OCI-M2 (cell line): ENCODE measurements around the gene OR1N2.
"Not testable (repeated sequence)": the region's sequence is repeated elsewhere in the genome, so short reads cannot be mapped to it uniquely, and the experiment has no call there.

Experiments
- DNase-seq: peaks from one replicate; lab custom pipeline; 2025; ENCODE audit not compliant: unreplicated experiment; lab: John Stamatoyannopoulos, UW

OR1N2 gene, protein sequence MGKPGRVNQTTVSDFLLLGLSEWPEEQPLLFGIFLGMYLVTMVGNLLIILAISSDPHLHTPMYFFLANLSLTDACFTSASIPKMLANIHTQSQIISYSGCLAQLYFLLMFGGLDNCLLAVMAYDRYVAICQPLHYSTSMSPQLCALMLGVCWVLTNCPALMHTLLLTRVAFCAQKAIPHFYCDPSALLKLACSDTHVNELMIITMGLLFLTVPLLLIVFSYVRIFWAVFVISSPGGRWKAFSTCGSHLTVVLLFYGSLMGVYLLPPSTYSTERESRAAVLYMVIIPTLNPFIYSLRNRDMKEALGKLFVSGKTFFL

DNA sequence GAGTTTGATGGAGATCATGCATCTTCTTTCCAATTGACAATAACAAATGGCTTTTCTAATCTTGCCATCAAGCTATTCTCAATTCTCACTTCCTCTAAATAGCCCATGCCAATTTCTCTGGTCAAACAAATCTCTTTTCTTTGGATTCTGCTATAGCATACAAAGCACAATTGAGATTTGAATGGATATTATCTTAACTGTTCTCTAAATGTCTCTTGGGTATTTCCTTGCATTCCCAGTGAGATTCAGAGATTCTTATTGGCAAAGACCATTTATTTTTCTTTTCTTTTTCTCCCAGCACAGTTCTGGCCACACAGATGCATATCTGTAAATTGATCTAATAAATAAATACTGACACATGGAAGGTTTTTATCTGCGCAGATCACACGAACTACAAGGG lies at the start of gene OR1N2:
Gene OR1N2, plus strand, starts transcription at position 301 of the 400 bp plus-strand sequence. CDS start 100 bp downstream, outside the sequence.
- DNase-seq: no peak

DNA sequence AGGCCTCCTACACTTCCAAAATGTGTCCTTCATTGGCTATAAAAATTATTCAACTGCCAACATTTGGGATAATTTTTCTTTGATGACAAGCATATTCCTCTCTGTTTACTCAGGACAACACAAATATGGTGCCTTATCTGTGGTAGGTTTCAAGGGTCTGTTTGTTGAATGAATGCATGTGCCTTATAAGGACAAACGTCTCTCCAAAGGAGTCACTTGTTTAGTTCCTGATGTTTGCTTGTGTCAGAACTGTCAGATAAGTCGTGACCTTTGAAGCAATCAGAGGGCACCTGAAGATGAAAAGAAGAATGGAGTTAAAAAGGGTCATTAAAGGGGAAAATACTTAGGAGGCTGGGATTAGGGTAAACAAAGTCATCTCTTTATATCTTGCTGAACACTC lies 45.9 kb upstream of the OR1N2 start:
- no peak for DNase-seq

DNA sequence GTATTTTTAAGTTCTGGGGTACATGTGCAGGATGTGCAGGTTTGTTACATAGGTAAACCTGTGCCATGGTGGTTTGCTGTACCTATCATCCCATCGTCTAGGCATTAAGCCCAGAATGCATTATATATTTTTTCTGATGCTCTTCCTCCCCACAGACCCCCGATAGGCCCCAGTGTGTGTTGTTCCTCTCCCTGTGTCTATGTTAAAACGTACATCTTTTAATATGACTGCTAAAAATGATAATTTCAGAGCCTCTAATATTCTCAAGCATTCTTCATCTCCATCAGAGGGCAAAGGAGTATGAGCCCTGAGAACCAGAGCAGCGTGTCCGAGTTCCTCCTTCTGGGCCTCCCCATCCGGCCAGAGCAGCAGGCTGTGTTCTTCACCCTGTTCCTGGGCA lies 42.4 kb upstream of the OR1N2 start, which contains the start of gene OR1J2:
Gene OR1J2, plus strand, starts transcription at position 301 of the 400 bp plus-strand sequence. Its CDS starts 0 bp downstream, at position 301.
- DNase-seq: no peak

DNA sequence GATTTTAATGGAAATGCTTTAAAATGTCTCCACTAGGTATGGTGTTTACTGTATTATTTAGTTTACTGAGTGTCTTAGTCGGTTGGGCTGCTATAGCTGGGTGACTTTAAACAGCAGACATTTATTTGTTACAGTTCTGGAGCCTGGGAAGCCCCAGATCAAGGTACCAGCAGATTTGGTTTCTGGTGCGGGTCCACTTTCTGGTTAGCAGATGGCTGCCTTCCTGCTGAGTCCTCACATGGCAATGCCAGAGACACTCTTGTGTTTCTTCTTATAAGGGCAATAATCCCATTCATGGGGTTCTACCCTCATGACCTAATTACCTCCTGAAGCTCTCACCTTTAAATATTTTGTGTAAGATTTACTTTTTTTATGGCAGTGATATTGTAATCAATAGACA lies 34.7 kb upstream of the OR1N2 start:
- DNase-seq: no peak

DNA sequence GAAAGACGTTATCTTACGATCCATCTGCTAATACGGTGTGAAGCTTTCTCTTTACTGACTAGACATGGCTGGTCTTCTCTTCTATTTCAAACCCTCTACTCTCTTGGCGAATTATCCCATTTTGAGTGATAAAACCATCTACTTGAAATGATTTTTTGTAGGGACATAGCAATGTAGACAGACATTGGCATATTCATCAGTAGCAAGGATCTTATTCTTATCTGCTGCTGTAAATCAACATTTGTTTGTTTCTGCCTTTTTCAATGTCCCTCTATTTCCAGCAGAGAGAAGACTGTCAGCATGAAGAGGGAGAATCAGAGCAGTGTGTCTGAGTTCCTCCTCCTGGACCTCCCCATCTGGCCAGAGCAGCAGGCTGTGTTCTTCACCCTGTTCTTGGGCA lies 34.1 kb upstream of the OR1N2 start, which contains the start of gene OR1J4:
Gene OR1J4, plus strand, starts transcription at position 301 of the 400 bp plus-strand sequence. Its CDS starts 0 bp downstream, at position 301.
- no peak for DNase-seq

DNA sequence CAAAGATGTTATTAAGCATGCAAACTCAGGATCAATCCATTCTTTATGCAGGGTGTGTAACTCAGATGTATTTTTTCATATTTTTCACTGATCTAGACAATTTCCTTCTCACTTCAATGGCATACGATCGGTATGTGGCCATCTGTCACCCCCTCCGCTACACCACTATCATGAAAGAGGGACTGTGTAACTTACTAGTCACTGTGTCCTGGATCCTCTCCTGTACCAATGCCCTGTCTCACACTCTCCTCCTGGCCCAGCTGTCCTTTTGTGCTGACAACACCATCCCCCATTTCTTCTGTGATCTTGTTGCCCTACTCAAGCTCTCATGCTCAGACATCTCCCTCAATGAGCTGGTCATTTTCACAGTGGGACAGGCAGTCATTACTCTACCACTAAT lies 33.5 kb upstream of the OR1N2 start:
- DNase-seq: no peak

DNA sequence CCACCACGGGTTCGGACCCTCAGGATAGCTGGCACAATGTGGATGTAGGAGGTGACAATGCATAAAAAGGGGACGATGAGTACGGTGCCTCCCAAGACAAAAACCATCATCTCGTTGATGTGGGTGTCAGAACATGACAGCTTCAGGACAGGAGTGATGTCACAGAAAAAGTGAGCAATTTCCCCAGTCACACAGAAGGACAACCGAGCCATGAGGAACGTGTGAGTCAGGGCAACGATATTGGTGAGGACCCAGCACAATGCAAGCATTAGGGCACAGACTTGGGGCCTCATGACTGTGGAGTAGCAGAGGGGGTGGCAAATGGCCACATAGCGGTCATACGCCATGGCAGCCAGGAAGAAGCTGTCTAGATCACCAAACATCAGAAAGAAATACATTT lies 26.3 kb upstream of the OR1N2 start:
- no peak for DNase-seq

DNA sequence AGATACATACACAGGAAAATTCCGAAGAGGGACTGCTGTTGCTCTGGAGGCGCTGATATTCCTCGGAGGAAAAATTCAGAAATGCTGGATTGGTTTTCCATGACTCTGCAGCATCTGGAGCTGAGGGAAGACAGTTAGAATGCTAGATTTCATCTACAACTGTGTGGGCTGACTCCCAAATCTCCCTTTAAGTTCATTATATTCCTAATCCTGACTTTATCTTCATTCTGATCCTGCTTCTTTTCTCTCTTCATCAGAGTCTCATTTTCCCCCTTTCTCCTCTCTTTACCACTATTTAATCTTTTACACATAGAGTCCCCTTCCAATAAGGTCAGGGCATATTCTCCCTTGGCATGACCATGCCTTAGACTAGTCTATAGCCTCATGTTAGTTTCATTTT lies 25.7 kb upstream of the OR1N2 start, which contains the start of gene OR1N1:
Gene OR1N1, minus strand, starts transcription at position 101 of the 400 bp plus-strand sequence. Its CDS starts 0 bp downstream, at position 101.
- DNase-seq: no peak

DNA sequence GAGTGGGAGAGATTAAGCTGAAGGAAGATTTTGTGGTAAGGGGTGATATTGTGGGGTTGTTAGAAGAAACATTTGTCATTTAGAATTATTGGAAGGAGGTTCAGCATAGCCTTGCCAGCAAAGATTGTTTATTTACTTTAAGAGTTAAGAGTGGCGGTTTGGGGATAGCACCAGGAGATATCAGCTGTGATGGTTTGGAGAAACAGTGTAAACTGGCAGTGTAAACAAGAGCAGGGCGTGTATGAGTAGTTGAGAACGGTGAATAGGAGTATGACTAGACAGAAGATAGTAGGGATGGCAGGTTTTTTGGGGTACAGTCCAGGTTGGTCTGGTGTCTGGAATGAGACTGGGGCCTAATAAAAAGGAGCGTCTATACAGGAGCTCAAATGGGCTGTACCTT lies 21.8 kb upstream of the OR1N2 start:
- DNase-seq: not testable (repeated sequence)

DNA sequence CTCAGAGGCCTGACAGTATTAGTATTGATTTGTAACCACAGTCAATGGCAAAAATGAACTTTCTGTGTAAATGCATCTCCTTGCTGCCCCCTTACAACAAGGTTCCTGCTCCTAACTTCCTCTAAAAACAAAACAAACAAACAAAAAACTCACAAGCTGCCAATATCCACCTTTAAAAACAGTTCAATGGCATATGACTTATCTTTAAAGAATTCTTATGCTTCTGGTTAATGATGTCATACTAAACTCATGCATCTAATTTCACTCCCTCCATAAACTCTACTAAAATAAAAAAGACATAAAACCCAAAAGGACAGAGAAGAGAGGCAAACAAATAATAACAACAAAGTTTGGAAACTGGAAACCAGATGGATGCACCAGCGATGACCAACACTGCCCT lies 16.8 kb upstream of the OR1N2 start:
- DNase-seq: no peak

DNA sequence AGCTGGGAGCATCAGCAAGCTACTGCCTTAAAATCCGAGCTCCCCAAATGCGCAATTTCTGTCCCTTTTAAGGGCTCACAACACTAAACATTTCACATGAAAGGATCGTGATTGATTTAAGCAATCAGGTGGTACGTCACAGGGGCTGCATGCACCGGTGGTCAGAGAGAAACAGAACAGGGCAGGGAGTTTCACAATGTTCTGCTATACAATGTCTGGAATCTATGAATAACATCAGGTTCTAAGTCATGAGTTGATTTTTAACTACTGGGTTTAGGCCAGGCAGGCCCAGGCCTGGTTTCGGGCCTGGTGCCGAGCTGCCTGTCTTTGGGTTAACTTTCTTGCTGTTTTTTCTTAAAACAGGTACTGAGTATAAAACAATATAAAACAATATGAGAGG lies 15.8 kb upstream of the OR1N2 start:
- not testable (repeated sequence) for DNase-seq

DNA sequence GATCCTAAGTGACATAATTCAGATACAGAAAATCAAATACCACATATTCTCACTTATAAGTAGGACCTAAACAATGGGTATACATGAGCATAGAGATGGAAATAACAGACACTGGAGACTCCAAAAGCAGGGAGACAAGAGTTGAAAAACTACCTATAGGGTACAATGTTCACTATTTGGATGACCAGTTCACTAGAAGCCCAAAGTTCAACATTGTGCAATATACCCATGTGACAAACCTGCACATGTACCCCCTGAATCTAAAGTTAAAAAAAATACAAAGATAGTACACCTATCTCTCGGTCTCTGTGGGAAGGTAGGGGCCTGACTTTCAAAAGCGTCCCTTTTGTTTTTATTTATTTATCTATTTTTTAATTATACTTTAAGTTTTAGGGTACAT lies 14.2 kb upstream of the OR1N2 start:
- no peak for DNase-seq

DNA sequence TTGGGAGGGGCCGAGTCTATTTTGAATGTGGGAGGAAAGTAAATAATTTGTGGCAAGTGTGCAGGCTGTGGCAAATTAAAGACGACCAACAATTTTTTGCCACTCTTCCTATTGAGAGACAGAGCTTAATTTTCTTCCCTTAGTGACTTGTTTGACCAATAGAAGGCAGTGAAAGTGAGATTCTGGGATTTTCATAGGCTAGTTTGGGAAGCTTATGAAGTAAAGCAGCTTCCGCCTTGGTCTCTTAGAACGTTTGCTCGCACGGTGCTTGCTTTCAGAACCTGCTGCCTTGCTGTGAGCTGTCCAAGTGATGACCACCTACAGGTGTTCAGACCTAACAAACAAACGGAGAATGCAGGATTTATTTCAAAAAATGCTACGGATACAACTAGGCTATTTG lies 6.7 kb upstream of the OR1N2 start:
- no peak for DNase-seq

DNA sequence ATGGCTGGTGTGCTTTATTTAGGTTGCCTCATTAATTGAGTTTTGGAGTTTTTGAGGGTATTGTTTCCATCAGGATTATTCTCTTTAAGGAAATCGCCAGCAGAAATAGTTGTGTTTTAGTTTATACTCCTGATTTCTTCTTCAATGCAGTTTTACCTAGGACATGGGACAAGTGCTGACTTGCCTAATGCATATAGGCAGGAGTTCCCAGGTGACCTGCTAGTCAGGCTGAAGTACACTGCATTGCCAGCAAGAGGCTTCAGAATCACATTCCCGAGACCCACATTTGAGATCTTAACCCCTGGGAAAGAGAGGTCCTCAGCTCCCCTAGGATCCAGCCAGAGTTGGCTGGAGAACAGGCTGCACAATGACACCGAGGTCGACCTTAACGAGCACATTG lies 1.5 kb upstream of the OR1N2 start:
- no peak for DNase-seq

DNA sequence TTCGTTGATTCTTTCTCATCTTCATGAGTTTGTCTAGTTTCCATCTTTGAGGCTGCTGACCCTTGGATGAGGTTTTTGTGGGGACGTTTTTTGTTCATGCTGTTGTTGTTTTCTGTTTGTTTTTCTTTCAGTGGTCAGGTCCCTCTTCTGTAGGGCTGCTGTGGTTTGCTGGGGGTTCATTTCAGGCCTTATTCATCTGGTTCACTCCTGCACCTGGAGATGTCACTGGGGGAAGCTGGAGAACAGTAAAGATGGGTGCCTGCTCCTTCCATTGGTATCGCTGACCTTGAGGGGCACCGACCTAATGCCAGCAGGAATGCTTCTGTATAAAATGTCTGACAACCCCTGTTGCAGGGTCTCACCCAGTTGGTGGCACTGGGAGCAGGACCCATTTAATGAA lies 8.5 kb downstream of the OR1N2 start:
- no peak for DNase-seq

DNA sequence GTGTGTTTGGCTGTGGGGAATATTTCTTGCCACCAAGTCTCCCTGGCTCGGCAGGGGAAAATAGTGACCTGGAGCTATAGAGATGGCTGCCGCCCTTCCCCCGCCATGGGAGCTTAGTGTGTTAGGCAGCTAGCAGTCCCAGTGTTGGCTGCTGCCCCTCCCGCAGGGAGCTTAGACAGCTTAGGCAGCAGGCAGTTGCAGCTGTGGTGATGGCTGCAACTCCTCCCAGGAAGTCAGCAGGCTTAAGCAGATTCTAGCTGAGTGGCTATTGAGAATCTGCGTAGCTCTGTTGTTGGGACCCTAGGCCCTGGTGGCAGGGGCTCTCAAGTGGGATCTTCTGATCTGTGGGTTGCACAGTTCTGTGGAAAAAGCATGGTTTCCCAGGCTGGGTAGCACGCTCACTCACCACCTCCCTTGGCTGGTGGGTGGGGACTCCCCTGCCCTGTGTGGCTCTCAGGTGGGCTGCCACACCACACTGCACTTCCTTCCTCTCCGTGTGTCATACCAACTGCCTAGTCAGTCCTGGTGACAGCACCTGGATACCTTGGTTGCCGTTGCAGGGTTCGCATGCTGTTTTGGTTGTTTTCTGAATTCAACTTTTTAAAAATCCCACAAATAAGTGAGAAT lies 9.3 kb downstream of the OR1N2 start:
- no peak for DNase-seq

DNA sequence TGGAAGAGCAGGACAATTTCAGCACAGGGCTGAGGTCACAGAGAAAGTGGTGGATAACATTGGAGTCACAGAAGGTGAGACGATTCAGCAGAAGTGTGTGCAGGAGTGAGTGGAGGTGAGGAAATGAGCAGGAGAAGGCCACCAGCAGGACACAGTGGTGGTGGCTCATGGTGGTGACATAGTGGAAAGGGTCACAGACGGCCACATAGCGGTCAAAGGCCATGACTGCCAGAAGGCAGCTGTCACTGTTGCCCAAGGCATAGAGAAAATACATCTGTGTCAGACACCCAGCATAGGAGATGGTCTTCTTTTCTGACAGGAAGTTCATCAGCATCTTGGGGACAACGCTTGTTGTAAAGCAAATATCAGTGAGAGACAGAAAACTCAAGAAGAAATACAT lies 15.0 kb downstream of the OR1N2 start:
- no peak for DNase-seq

DNA sequence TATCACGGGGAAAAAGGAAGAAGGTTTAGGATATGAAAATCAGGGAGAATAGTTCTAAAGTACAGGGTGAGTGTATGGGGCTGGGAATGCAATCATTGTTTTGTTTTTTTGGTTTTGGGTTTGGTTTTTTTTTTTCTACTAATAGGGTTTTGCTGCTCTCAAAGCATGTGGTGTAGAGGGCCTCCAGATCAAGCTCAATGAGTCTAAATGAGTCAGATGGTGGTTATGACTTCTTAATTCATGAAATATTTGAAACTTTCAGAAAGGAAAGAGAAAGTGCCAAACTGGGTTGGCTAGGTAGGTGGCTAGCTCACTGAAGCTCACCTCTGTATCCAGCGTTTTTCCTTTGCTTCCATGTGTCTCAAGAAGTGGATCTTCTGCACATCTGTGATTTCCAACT lies 19.5 kb downstream of the OR1N2 start:
- no peak for DNase-seq

DNA sequence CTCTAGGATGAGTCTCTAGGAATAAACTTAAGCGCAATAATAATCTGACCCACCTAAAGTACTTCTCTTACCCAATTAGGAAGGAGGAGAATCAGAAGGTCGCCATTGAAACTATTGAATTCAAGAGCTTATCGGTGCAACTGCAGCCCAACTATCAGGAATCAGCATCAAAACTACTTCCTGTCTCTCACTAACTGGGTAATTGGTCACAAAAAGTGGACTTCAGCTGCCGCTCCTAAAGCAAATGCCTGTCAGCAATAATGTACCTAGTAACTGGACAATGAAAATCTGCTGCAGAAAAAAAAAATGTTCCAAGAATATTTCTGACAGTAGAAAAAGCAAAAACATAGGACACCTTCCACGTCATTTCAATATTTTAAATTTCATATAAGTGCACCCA lies 27.0 kb downstream of the OR1N2 start:
- no peak for DNase-seq

DNA sequence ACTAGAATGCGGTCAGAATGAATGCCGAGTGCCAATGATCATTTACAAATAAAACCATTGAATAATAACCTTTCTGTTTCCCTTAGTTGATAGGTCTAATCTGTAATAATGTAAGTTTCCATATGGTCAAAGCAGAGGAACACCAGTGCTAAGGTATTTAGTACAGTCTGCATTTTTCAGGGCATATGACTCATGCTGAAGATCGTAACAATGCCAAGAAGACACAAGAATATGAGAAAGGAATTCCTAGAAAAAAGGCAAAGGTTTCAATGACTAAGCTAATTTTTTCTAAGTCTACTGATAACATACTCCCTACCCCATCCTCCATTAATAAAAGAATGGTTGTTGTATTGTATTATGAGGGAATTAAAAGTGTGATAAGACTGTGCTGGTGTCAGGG lies 27.4 kb downstream of the OR1N2 start:
- no peak for DNase-seq

DNA sequence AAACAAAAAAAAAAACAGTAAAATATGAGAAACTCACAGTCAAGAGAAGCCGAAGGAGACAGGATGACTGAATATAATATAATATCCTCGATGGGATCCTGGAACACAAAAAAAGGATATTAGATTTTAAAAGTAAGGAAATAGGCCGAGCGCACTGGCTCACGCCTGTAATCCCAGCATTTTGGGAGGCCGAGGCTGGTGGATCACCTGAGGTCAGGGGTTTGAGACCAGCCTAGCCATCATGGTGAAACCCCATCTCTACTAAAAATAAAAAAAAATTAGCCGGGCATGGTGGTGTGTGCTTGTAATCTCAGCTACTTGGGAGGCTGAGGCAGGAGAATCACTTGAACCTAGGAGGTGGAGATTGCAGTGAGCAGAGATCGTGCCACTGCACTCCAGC lies 30.4 kb downstream of the OR1N2 start, which contains the start of gene OR1L8:
Gene OR1L8, minus strand, starts transcription at position 101 of the 400 bp plus-strand sequence. CDS start 14,907 bp downstream, outside the sequence.
- DNase-seq: not testable (repeated sequence)
